Tibial nerve (tissue), 3 donors: Measurements from ENCODE around the gene PPME1.

Source experiments
- POLR2A ChIP-seq, 2 donors: fragments of 450-650 bp; IDR thresholded peaks; one replicate each; pipeline ENCODE4 v1.6.1; 2017; ENCODE audit warnings: antibody characterized with exemption in 2 of 2, mild to moderate bottlenecking in 2 of 2, moderate library complexity in 2 of 2
- TF ChIP-seq, protein P1 (sequence below), 5 experiments: fragments of 200-600 bp in 3 of 5; fragments of 450-650 bp in 2 of 5; sonication (generic) in 3 of 5; IDR thresholded peaks; one replicate each; pipeline ENCODE4 v1.5.1; 2016 to 2019; ENCODE audit warnings: antibody characterized with exemption in 5 of 5, mild to moderate bottlenecking in 3 of 5, moderate library complexity in 2 of 5

- no peak for TF ChIP-seq POLR2A (IDR thresholded peaks at IDR 0.05)
- TF ChIP-seq, protein P1, sequence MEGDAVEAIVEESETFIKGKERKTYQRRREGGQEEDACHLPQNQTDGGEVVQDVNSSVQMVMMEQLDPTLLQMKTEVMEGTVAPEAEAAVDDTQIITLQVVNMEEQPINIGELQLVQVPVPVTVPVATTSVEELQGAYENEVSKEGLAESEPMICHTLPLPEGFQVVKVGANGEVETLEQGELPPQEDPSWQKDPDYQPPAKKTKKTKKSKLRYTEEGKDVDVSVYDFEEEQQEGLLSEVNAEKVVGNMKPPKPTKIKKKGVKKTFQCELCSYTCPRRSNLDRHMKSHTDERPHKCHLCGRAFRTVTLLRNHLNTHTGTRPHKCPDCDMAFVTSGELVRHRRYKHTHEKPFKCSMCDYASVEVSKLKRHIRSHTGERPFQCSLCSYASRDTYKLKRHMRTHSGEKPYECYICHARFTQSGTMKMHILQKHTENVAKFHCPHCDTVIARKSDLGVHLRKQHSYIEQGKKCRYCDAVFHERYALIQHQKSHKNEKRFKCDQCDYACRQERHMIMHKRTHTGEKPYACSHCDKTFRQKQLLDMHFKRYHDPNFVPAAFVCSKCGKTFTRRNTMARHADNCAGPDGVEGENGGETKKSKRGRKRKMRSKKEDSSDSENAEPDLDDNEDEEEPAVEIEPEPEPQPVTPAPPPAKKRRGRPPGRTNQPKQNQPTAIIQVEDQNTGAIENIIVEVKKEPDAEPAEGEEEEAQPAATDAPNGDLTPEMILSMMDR (IDR thresholded peaks at IDR 0.05) = no peak
These were observed 32.5 kb upstream of the PPME1 start for GRCh38 chr11:74138572-74138971.
